ENCODE results near the gene GALNT11.

GALNT11 gene

GRCh38 chr7:151987748-151988529 is 37.5 kb upstream of the GALNT11 start:
- TF ChIP-seq, protein P1, sequence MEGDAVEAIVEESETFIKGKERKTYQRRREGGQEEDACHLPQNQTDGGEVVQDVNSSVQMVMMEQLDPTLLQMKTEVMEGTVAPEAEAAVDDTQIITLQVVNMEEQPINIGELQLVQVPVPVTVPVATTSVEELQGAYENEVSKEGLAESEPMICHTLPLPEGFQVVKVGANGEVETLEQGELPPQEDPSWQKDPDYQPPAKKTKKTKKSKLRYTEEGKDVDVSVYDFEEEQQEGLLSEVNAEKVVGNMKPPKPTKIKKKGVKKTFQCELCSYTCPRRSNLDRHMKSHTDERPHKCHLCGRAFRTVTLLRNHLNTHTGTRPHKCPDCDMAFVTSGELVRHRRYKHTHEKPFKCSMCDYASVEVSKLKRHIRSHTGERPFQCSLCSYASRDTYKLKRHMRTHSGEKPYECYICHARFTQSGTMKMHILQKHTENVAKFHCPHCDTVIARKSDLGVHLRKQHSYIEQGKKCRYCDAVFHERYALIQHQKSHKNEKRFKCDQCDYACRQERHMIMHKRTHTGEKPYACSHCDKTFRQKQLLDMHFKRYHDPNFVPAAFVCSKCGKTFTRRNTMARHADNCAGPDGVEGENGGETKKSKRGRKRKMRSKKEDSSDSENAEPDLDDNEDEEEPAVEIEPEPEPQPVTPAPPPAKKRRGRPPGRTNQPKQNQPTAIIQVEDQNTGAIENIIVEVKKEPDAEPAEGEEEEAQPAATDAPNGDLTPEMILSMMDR (IDR thresholded peaks at IDR 0.05; ENCODE audit: insufficient read depth, low read length, poor library complexity, severe bottlenecking): no peak
- Histone ChIP-seq H3K4me3 (replicated peaks; ENCODE audit: low read depth, low read length) (no peak overlapping the region), H3K36me3 (ENCODE audit: control insufficient read depth, insufficient read depth, low read length) (no peaks in the 10 kb centered on the region), H3K27me3 (replicated peaks; ENCODE audit: control insufficient read depth, insufficient read depth, low read length) (no peaks in the 10 kb centered on the region)
- no peak for DNase-seq (ENCODE audit: extremely low read depth, insufficient read length)

DNA sequence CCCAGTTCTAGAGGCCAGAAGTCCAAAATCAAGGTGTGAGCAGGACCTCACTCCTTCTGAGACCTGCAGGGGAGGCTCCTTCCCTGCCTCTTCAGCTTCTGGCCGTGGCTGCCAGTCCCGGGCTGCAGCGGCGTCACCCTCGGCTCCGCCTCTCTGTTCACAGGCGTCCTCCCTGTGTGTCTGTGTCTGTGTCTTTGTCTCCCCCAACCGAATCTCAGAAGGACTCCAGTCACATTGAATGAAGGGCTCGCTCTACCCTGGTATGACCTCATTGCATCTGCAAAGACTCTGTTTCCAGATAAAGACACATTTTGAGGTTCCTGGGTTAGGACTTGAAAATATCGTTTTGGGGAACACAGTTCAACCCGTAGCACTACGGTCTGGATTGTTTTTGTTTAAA is 33.1 kb upstream of the GALNT11 start:
- TF ChIP-seq, protein P1 (IDR thresholded peaks at IDR 0.05; ENCODE audit: insufficient read depth, low read length, poor library complexity, severe bottlenecking): peak; percentile 29
- no peaks in the 10 kb centered on the region for H3K27me3 ChIP-seq (replicated peaks; ENCODE audit: control insufficient read depth, insufficient read depth, low read length)
- H3K36me3 ChIP-seq (ENCODE audit: control insufficient read depth, insufficient read depth, low read length): no peaks in the 10 kb centered on the region
- peak; percentile 11 for DNase-seq (ENCODE audit: extremely low read depth, insufficient read length)
- no peak overlapping the region for H3K4me3 ChIP-seq (replicated peaks; ENCODE audit: low read depth, low read length)

DNA sequence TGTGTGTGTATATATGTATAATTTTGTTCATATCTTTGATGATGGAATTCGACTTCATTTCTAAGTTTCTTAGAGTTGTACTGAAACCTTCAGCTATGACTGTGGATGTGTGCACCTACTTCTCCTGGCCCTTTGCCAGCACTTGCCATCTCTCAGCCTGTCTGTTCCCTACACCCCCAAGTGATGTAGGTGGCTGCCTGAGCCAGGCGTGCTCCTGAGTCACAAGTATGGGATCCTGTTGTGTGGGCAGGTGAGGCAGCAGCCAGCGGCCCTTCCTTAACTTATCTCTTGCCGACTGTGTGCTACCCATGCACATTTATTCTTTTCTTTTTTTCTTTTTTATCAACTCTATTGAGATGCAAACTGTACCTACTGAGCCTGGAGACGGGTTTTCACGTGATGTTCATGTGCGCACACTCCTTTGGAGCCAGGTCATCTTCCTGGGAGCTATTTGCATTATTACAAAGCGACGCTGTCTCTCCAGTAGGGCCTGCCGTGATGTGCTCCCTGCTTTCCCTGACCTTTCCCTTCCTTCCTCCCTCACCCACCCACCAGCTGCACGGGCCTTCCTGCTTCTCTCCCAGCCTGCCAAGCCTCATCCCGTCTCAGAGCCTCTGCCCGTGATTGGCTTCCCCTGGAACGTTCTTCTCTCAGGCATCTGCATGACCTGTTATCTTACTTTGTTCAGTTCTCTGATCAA is 31.3 kb upstream of the GALNT11 start:
- DNase-seq (ENCODE audit: extremely low read depth, insufficient read length): no peak
- H3K4me3 ChIP-seq (replicated peaks; ENCODE audit: low read depth, low read length): no peak overlapping the region
- TF ChIP-seq, protein P1 (IDR thresholded peaks at IDR 0.05; ENCODE audit: insufficient read depth, low read length, poor library complexity, severe bottlenecking): no peak
- H3K27me3 ChIP-seq (replicated peaks; ENCODE audit: control insufficient read depth, insufficient read depth, low read length): no peaks in the 10 kb centered on the region
- H3K36me3 ChIP-seq (ENCODE audit: control insufficient read depth, insufficient read depth, low read length): no peaks in the 10 kb centered on the region

DNA sequence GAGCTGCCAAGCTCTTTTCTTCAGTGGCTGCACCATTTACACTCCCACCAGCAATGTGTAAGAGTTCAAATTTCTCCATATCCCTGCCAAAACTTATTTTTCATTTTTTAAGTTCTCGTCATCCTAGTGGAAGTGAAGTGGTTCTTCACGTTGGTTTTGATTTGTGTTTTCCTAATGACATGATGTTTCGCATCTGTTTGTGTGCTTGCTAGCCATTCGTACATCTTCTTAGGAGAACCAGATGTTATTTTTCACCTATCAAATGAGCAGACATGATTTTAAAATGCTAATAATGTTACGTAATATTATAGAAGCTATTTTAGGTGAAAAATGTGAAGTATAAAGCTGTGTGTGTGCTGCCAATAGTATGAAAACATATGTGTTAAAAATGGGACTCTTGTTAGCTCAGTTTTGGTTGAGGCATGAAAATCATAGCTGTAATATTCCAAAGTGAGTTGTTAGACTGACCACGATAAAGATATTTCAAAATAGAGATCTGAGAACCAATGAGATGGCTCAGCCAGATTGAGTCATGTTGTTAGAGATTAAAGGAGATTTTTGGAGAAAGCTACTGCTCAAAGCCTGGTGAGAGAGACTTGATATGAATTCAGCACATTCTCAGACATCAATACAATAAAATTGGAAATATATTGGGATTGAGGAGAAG is 25.9 kb upstream of the GALNT11 start:
- Histone ChIP-seq H3K4me3 (replicated peaks; ENCODE audit: low read depth, low read length) (no peak overlapping the region), H3K27me3 (replicated peaks; ENCODE audit: control insufficient read depth, insufficient read depth, low read length) (no peaks in the 10 kb centered on the region), H3K36me3 (ENCODE audit: control insufficient read depth, insufficient read depth, low read length) (no peaks in the 10 kb centered on the region)
- TF ChIP-seq, protein P1 (IDR thresholded peaks at IDR 0.05; ENCODE audit: insufficient read depth, low read length, poor library complexity, severe bottlenecking): no peak
- DNase-seq (ENCODE audit: extremely low read depth, insufficient read length): no peak

DNA sequence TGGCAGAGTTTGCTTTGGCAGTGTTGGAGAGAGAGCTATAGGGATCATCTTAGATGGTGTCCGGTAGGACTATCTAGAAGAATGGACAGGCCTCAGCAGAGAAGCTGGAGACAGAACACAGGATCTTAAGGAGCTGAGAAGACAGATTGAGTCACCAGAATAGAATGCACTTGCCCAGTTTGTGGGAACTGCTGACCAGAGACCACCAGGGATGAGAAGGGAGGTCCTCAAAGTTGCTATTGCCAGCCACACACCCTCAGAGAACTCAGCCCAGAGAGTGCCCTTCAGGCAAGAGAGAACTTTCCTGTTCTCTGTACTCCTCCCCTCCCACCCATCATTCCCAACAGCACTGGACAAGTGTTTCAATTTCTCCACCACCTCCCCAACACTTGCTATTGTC is 25.3 kb upstream of the GALNT11 start:
- no peaks in the 10 kb centered on the region for H3K27me3 ChIP-seq (replicated peaks; ENCODE audit: control insufficient read depth, insufficient read depth, low read length)
- DNase-seq (ENCODE audit: extremely low read depth, insufficient read length): no peak
- no peak overlapping the region for H3K4me3 ChIP-seq (replicated peaks; ENCODE audit: low read depth, low read length)
- TF ChIP-seq, protein P1 (IDR thresholded peaks at IDR 0.05; ENCODE audit: insufficient read depth, low read length, poor library complexity, severe bottlenecking): no peak
- no peaks in the 10 kb centered on the region for H3K36me3 ChIP-seq (ENCODE audit: control insufficient read depth, insufficient read depth, low read length)

Measured in GM06990 (cell line).